Chondrocyte (in vitro differentiated cells): Measurements from ENCODE around the gene PANK4. TPM values are rescaled to one million over a fixed set of nuclear protein-coding genes. Genes with fewer than 3 reads are reported as not detected.

Experiments
- DNase-seq: peaks from one replicate; pipeline ENCODE4 v3.0.0; 2021; ENCODE audit warnings: mixed read lengths, low spot score
- H3K27ac Mint-ChIP-seq: one replicate; pipeline ENCODE4 v1.8.0; 2021; ENCODE audit warnings: mild to moderate bottlenecking, moderate library complexity, mixed read lengths; ENCODE audit not compliant: unreplicated experiment
- H3K27me3 Mint-ChIP-seq: 2 replicates; pipeline ENCODE4 v1.8.0; 2021; ENCODE audit warnings: low read depth, mixed read lengths
- H3K36me3 Mint-ChIP-seq: 2 replicates; pipeline ENCODE4 v1.8.0; 2021; ENCODE audit warnings: low read depth, mixed read lengths
- H3K4me1 Mint-ChIP-seq: 2 replicates; pipeline ENCODE4 v1.8.0; 2021; ENCODE audit warnings: low read depth, mild to moderate bottlenecking, mixed read lengths
- H3K4me3 Mint-ChIP-seq: one replicate; pipeline ENCODE4 v1.8.0; 2021; ENCODE audit warnings: mild to moderate bottlenecking, moderate library complexity, mixed read lengths; ENCODE audit not compliant: unreplicated experiment
- H3K9me3 Mint-ChIP-seq: 2 replicates; pipeline ENCODE4 v1.8.0; 2021; ENCODE audit warnings: low read depth, mixed read lengths
- CTCF ChIP-seq: fragments of 200-600 bp; sonication (generic); IDR thresholded peaks from 2 replicates; pipeline ENCODE4 v1.5.0; 2021; ENCODE audit warnings: antibody characterized with exemption, mild to moderate bottlenecking, moderate library complexity
- total RNA-seq: library from RNA; stranded (reverse); gene quantifications from 3 replicates; pipeline ENCODE4 v1.2.1, GENCODE V29; 2021

Gene PANK4
- total RNA-seq, 1 donor from 2014 or later = 19.6 TPM

- Mint-ChIP-seq H3K4me1 (no peaks in the 10 kb centered on the region), H3K27ac (no peak overlapping the region), H3K27me3 (no peaks in the 10 kb centered on the region), H3K36me3 (peaks cover 6% of the 10 kb centered on the region), H3K9me3 (peaks cover 9% of the 10 kb centered on the region), H3K4me3 (no peak overlapping the region)
- no peak for DNase-seq
- TF ChIP-seq CTCF = no peak
These were observed 33.2 kb downstream of the PANK4 start for GRCh38 chr1:2493218-2493617.

GRCh38 chr1:2492091-2492490 lies 34.3 kb downstream of the PANK4 start:
- no peak overlapping the region for H3K4me3 Mint-ChIP-seq
- H3K27ac Mint-ChIP-seq = no peak overlapping the region
- peaks cover 8% of the 10 kb centered on the region for H3K36me3 Mint-ChIP-seq
- no peak for TF ChIP-seq CTCF
- no peak for DNase-seq
- no peaks in the 10 kb centered on the region for H3K27me3 Mint-ChIP-seq
- peaks cover 15% of the 10 kb centered on the region for H3K9me3 Mint-ChIP-seq
- H3K4me1 Mint-ChIP-seq = no peaks in the 10 kb centered on the region

- Mint-ChIP-seq H3K27ac (no peak overlapping the region), H3K36me3 (peaks cover 8% of the 10 kb centered on the region), H3K4me3 (no peak overlapping the region), H3K27me3 (no peaks in the 10 kb centered on the region), H3K4me1 (no peaks in the 10 kb centered on the region), H3K9me3 (peaks cover 15% of the 10 kb centered on the region)
- TF ChIP-seq CTCF = no peak
- DNase-seq = no peak
These were observed 36.8 kb downstream of the PANK4 start for GRCh38 chr1:2489615-2490014.

- Mint-ChIP-seq H3K4me1 (no peaks in the 10 kb centered on the region), H3K4me3 (no peak overlapping the region), H3K27ac (no peak overlapping the region), H3K36me3 (peaks cover 8% of the 10 kb centered on the region), H3K9me3 (peaks cover 15% of the 10 kb centered on the region), H3K27me3 (no peaks in the 10 kb centered on the region)
- no peak for TF ChIP-seq CTCF
- no peak for DNase-seq
These were observed 37.7 kb downstream of the PANK4 start for GRCh38 chr1:2488688-2489087.

- Mint-ChIP-seq H3K27me3 (no peaks in the 10 kb centered on the region), H3K4me3 (no peak overlapping the region), H3K27ac (no peak overlapping the region), H3K4me1 (no peaks in the 10 kb centered on the region), H3K36me3 (peaks cover 8% of the 10 kb centered on the region), H3K9me3 (peaks cover 15% of the 10 kb centered on the region)
- no peak for TF ChIP-seq CTCF
- DNase-seq = no peak
These were observed 39.8 kb downstream of the PANK4 start for GRCh38 chr1:2486558-2486957.
